Measurements from ENCODE around the gene GRK5.

Gene GRK5

DNA sequence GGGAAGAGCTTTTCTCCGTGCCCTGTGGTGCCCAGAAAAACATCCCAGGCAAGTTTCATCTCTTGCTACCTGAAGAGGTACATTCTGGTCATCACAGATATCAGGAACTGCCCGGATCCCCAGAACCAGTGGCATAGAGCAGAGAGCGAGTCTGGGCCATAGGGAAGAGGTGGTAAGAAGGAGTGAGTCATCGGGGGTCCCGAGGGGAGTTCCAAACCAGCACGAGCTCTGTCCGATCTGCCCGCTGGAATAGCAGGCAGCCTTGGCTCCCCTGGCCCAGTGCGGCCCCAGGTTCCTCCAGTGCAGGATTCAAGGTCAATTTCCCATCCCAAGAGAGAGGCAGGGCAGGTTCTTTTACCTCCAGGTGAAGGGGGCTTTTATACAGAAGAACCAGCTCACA lies 210.5 kb downstream of the GRK5 start:
- TF ChIP-seq ZNF274 (IDR thresholded peaks at IDR 0.05; ENCODE audit: low read depth, low read length) = no peak
- H3K4me3 ChIP-seq (ENCODE audit: low read length) = no peak overlapping the region

DNA sequence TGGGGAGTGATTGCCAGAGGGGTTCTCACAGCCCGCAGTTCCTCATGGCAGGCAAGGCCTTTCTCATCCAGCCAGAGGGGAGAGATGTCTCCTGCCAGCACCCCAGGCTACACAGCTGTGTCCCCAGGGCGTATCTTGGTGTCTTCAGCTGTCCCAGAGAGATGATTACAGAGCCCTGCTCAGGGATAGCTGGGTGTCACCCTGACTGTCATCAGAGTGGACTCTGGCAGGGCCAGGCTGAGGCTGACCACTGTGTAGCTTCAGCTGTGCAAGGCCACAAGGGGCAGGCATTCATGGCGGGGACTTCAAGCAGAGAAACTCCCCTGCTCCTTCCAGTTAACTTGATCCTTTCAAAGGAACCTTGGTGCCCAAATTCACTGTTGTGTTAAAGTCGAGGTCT lies 211.0 kb downstream of the GRK5 start:
- no peak for TF ChIP-seq ZNF274 (IDR thresholded peaks at IDR 0.05; ENCODE audit: low read depth, low read length)

DNA sequence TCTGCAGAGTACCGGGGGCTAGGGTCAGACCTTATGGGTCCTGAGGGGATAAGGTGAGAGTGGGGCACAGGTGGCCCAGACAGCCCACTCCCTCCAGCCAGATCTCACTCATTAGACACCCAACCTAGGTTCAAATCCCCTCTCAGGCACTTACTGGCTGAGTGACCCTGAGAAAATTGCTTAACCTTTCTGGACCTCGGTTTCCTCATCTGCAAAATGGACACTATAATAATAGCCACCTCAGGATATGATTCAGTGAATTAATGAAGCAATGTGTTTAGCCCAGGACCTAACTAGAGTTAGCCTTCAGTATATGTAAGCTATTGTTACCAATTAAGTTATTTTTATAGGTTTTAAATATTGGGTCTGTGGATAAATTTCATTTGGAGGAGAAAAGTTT lies 212.6 kb downstream of the GRK5 start:
- no peak for TF ChIP-seq ZNF274 (IDR thresholded peaks at IDR 0.05; ENCODE audit: low read depth, low read length)
- no peak overlapping the region for H3K4me3 ChIP-seq (ENCODE audit: low read length)

More for the DNA sequence above, 211.0 kb downstream of the GRK5 start:
- no peak overlapping the region for H3K4me3 ChIP-seq (ENCODE audit: low read length)

DNA sequence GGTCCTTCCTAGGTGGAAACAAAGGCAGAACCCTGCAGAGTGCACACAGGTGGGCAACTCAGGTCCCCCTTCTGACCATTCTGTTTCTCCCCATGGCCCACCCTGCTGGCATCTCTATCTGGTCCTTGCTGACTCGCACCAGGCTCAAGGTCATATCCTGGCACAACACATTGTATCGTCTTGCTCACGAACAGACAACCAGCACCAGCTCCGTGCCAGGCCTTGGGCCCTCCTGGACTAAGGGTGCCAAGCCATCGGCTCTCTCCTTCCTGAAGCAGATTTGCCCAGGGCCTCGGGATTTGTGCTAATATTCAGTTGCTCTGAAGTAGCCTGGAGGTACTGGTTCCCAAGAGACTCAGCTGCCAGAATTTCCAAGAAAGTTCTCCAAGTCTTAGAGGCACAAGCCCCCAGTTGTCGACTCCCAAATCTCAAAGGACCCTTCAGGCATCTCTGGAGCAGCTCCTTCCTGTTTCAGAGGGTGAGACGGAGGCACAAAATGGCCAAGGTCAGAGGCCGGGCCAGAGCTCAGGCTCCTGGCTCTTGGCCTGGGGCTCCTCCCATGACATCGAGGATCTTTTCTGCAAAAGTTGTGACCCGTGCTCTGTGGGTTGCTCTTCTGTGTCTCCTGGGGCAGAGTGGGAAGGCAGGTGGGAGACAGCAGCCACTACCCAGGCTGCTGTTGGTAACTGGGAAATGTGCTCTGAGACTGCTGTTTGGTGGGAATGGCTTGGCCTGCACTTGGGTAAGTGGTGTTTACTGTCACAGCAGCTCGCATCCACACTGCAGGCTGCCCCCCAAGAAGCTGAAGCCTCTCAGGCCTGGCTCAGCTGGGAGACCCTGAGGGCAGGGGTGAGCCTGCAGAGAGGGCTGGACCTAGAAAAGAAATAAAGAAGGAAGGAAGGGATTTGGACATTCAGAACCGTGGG lies 213.8 kb downstream of the GRK5 start:
- no peak for TF ChIP-seq ZNF274 (IDR thresholded peaks at IDR 0.05; ENCODE audit: low read depth, low read length)
- H3K4me3 ChIP-seq (ENCODE audit: low read length) = no peak overlapping the region

DNA sequence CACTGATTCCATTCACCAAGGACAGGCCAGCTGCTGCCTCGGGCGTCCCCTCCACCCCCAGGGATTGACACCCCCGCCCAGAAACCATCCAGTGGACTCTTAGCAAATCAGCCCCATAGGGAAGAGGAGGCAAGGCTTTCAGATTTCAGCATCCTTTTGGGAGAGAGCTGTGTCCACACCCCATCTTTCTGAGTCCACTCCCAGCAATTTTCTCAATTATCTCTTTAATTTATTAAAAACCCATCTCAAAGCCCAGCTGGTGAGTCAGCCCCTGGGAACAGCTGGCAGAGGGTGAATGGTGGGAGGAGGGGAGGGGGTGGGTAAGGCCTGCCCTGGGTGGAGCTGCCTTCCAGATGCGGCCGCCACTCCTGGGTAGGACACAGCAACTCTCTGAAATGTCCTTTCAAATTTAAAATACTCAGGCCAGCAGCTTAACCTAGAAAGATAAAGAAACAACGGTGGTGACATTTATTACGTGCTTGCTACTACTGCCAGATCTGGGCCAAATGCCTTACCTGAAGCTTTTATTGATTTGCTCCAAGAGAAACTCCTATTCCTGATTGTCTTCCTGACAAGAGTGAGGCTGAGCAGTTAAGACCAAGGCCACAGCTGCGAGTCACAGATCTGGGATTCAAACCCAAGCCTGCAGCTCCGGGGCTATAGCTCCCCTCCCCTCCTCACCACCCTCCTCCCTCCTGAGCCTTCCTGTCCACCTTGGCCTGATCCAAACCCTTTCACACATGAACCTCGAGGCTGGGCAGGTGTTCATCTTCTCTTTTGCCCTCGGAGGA lies 214.7 kb downstream of the GRK5 start:
- no peak for TF ChIP-seq ZNF274 (IDR thresholded peaks at IDR 0.05; ENCODE audit: low read depth, low read length)
- H3K4me3 ChIP-seq (ENCODE audit: low read length) = no peak overlapping the region

DNA sequence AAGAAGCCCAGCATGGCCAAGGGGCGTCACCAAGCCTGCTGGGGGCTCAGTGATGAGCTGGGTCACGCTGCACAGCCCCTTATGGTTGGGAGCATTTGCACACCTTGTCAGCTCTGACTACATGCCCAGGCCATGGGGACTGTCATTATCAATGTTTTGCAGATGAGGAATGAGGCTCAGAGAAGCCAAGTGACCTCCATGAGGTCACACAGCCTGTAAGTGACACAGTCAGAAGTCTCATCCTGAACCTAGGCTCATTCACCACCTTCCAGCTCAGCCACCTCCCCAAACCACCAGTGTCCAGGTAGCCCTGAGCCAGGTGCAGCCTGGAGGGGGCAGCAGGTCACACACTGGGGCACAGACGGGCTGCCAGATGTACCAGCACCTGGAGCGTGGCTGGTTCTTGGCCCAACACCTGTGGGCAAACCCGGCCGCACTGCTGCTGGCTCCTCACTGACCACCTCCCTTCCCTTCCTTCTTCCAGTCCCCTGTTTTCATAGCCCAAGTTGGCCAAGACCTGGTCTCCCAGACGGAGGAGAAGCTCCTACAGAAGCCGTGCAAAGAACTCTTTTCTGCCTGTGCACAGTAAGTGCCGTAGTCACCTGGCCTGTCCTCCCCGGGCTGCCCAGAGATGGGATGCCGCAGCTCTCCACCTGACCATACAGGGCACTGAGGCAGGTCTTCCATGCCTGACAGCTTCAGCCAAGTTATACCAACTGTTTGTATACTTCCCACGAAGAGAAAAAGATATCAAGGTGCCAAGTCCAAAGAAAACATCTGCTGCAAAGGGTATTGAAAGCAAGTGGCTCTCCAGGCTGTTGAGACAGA lies 215.5 kb downstream of the GRK5 start:
- no peak for TF ChIP-seq ZNF274 (IDR thresholded peaks at IDR 0.05; ENCODE audit: low read depth, low read length)

DNA sequence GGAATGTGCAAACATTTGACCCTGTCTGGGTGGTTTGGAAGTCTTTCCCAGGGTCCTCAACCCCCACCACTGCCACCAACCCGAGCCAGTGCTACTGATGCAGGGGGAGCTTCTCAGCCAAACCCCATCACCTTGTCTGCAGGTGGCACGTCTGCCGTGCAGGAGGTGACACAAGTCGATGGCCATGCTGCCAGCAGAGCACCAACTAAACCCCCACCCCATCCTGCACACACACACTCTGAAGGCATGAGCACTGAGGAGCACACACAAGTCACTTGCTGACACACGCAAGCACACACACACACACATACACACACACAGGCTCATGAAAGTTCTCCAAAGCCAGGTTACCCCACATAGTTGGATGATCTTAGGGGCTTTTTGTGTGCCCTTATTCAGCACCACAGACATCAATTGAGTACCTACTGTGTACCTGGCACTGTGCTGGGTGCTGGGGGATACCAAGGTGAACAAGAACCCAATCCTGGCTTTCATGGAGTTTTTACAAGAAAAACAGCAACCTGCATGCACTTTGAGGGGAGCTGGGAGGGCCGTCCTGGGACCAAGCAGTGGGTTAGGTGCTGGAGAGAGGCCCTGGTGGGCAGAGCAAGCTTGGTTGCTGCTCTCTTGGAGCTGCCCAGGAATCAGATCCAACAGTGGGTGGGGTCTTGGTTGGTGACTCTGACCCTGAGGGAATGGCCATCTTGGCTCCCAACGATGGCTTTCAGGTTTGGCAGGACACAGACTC lies 216.3 kb downstream of the GRK5 start:
- no peak for TF ChIP-seq ZNF274 (IDR thresholded peaks at IDR 0.05; ENCODE audit: low read depth, low read length)
- no peak overlapping the region for H3K4me3 ChIP-seq (ENCODE audit: low read length)

More for the DNA sequence above, 215.5 kb downstream of the GRK5 start:
- H3K4me3 ChIP-seq (ENCODE audit: low read length) = no peak overlapping the region

DNA sequence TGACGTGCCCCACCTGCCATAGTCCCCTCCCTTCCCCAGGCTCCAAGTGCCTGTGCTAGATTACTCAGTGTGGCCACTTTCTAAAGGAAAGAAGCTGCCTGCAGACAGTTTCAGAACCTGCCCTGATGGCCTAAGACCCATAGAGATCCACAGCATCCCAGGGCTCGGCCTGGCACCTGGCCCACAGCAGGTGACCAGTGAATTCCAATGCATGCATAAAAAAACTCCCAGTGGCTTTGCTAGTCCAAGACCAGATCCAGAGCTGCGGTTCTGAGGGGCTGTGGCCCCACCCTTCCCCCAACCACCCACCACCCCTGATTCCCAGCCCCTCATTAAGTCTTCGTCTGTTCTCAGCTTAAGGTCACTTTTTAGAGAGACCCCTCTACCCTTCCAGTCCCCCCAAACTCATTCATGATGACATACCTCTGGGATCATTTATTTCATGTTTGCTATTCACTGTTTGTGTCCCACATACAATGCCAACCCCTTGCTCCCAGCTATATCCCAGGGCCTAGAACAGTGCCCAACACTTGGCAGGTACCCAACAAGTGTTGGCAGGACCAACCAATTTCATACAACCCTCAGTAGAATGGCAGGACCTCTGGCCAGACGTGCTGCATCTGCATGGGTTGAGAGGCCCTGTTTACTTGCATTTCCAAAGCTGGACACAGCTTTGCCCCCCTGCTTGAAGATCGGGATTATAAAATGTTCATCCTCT lies 217.0 kb downstream of the GRK5 start:
- no peak overlapping the region for H3K4me3 ChIP-seq (ENCODE audit: low read length)
- TF ChIP-seq ZNF274 (IDR thresholded peaks at IDR 0.05; ENCODE audit: low read depth, low read length) = no peak

DNA sequence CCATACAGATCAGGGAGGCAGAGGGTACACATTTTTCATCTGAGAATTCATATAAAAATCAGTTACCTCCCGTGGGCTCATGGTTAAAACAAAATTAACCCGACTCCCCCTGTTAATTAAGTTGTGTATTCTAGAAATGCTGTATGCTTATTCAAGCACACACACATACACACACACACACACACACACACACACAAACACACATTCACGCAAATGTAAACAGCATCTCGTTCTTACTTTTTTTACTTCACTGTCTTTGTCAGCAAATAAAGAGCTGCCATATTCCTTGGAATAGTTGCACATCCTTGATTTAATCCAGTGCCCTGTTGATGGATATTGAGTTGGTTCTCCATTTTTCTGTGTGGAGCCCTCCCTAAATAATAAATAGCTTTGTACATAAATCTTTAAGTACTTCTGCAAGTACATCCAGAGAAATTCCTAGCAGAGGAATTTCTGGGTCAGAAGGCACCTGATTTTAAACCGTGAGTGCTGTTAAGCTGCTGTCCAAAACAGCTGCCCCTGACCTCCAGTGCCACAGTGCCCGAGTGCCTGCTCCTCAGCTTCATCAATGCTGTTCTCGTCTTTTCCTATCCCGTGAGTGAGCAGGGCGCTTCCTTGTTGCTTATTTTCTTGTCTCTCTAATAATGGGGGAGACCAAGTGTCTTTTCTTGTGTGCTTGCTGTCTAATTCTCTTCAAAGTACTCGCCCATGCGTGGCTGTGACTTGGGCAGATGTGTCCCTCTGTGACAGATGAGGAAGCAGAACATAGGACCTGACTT lies 217.9 kb downstream of the GRK5 start:
- H3K4me3 ChIP-seq (ENCODE audit: low read length) = no peak overlapping the region
- no peak for TF ChIP-seq ZNF274 (IDR thresholded peaks at IDR 0.05; ENCODE audit: low read depth, low read length)

DNA sequence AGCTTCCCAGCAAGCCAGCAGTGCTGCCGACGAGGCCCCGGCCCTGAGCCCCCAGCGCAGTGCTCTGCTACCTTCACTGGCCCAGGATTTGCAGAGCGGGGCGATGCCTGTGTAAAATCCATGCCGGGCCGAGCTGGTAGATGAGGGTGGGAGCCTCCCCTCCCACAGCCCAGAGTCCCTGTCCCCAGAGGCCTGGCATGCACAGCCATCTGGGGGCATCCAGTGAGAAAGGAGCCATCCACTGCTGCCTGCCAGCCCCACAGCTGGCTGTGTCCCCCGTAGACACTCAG lies 218.5 kb downstream of the GRK5 start:
- TF ChIP-seq ZNF274 (IDR thresholded peaks at IDR 0.05; ENCODE audit: low read depth, low read length) = no peak

DNA sequence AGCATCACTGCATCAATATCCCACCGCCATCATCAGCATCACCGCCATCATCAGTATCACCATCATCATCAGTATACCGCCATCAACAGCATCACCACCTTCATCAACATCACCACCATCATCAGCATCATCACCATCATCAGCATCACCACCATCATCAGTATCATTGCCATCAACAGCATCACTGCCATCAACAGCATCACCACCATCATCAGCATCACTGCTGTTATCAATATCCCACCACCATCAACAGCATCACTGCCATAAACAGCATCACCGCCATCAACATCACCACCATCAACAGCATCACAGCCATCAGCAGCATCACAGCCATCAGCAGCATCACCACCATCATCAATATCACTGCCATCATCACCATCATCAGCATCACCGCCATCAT lies 219.3 kb downstream of the GRK5 start:
- TF ChIP-seq ZNF274 (IDR thresholded peaks at IDR 0.05; ENCODE audit: low read depth, low read length) = no peak
- no peak overlapping the region for H3K4me3 ChIP-seq (ENCODE audit: low read length)

More for the DNA sequence above, 218.5 kb downstream of the GRK5 start:
- H3K4me3 ChIP-seq (ENCODE audit: low read length) = no peak overlapping the region

DNA sequence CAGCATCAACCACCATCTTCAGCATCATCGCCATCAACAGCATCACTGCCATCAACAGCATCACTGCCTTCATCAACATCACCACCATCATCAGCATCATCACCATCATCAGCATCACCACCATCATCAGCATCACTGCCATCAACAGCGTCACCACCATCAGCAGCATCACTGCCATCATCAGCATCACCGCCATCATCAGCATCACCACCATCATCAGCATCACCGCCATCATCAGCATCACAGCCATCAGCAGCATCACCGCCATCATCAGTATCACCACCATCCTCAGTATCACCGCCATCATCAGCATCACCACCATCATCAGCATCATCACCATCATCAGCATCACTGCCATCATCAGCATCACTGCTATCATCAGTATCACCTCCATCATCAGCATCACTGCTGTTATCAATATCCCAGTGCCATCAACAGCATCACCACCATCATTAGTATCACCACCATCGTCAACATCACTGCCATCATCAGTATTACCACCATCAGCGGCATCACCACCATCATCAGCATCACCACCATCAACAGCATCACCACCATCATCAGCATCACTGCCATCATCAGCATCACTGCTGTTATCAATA lies 220.0 kb downstream of the GRK5 start:
- TF ChIP-seq ZNF274 (IDR thresholded peaks at IDR 0.05; ENCODE audit: low read depth, low read length) = no peak
- no peak overlapping the region for H3K4me3 ChIP-seq (ENCODE audit: low read length)

Measured in GM08714 (cell line).